HuH-7 (cell line): ENCODE measurements around the gene LMF2.

Experiments used
- DNase-seq: peaks from one replicate; pipeline ENCODE4 v3.0.0; 2011; ENCODE audit warnings: low spot score

Gene LMF2

GRCh38 chr22:50464451-50464850 is 43.1 kb downstream of the LMF2 start:
- DNase-seq = no peak

DNA sequence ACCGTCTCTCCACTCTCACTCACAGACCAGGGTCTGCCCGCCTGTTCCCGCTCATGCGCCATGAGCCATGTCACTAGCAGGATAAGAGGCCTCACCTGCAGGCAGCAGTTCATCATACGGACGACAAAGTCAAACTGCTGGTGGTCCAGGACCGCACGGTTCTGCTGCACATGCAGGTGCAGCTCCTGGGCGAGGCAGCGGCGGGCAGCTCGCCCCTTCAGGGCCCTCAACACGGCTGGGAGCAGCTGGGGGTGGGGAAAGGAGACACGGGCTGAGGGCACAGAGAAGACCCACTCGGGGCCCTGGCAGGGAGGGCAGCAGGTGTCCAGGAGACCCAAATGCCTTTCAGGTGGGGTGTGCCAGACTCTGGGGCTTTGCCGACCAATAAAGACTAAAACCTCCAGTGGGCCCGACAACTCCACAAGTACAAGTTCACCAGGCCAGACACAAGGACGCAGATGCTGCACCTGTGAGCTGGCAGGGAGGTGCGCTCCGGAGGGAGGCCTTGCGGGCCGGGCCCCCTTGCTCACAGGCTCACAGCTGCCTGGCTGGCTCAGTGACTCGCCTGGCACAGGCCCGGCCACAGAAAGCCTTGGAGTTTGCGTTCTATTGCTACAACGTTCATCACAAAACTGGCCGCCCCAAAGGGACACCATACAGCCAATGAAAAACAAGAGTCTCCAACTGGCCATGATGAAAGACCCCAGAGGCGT is 44.2 kb downstream of the LMF2 start:
- DNase-seq = no peak

DNA sequence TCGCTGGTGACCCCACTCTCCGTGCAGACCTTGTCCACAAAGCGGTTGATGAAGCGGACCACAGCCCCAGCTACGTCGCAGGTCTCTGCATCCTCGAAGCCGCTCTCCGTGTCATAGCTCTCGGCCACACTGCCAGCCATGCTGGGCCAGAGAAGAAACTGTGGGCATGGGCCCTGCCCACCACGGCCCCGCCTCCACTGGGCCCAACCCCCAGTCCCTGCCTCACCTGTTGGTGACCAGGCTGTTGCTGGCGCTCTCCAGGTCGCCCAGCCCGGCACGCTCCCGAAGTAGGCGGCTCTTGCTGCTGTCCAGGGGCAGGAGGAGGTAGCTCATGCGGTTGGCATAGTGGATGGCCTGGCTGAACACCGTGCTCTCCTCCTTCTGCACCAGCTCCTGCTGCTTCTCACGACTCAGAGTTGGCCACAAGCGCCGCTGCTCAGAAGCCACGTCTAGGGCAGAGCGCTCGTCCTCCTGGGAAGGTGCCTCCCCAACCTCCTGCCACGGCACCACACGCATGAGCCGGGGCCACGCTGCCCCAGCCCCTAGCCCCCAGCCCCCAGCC is 45.4 kb downstream of the LMF2 start:
- no peak for DNase-seq

DNA sequence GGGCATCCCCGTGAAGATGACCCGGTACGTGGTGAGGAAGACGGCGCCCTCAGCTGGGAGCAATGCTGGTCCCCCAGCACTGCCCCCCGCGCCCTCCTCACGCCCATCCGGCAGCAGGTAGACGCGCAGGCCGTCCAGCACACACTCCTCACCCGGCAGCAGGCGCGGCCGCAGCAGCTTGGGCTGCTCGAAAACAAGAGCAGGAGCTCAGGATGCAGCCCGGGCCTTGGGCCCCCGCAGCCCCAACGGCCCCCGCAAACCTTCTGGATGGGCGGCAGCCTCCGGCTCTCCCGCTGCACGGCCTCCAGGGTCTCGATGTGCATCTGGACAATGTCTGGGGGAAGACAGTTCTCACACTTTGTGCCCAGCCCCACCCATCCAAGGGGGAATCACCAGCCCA is 46.0 kb downstream of the LMF2 start:
- no peak for DNase-seq

- DNase-seq = no peak
Measured at GRCh38 chr22:50460938-50461337, 46.6 kb downstream of the LMF2 start.

DNA sequence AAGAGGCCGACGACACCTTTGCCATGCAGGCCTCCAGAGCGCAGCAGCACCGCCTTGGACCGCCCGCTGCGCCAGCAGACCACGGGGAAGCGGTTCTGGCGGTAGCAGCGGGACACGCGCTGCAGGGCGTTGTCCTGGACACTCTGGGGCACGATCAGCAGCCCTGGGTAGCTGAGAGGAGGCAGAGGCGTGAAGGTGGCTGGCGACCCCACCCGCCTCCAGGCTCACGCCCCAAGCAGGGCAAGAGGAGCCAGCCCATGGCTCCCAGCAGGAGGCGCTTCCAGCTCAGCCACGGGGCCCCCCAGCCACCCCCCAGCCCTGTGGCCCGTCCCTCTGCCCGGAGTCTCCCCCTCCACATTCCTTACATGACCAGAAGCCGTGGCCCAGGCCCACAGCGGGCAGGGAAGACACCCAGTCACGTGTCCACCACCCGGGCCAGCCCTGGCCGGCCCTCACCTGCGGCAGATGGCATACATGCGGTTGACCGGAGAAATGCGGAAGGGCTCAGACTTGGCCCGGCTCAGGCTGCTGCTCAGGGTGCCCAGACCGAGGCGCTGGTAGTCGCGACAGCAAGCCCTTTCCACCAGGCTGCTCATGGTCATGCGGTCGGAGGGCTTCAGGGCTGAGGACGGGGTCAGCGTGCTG is 47.9 kb downstream of the LMF2 start:
- DNase-seq = no peak

GRCh38 chr22:50459016-50459415 is 48.5 kb downstream of the LMF2 start:
- DNase-seq = no peak

DNA sequence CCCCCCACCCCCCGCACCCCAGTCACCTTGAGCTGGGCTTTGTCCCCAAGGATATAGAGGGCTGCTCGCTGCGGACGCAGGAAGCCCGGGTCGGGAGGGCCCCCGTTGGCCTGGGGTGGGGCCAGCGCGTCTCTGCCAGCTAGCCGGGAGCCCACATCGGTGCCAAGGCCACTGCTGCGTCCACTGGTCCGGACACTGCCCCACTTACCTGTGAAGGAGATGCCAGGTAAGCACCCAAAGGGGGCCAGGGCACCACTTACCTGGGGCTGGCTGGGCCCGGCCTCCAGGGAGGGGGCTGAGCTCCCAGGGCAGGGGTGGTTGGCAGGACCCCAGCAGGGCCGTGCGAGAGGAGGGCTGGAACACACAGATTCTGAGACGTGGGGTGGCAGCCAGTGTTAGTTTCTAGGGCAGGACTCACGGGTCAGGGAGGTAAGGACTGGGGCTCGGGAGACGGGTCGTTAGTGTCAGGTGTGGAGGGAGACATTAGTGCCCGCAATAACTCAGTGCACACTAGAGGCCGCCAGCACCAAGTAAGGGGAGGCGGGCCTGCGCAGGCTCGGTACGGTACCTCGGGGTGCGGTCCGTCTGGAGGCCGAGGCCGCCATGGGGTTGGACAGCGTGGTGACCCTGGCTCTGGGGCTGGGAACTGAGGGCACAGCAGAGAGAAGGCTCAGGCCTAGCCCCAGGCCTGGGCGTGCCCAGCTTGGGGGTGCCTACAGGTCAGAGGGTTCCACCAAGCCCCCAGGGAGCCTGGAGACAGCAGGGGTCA is 50.9 kb downstream of the LMF2 start:
- DNase-seq = no peak

- DNase-seq = no peak
Measured at GRCh38 chr22:50456026-50456425, 51.5 kb downstream of the LMF2 start.

GRCh38 chr22:50455201-50455600 is 52.3 kb downstream of the LMF2 start:
- no peak for DNase-seq

DNA sequence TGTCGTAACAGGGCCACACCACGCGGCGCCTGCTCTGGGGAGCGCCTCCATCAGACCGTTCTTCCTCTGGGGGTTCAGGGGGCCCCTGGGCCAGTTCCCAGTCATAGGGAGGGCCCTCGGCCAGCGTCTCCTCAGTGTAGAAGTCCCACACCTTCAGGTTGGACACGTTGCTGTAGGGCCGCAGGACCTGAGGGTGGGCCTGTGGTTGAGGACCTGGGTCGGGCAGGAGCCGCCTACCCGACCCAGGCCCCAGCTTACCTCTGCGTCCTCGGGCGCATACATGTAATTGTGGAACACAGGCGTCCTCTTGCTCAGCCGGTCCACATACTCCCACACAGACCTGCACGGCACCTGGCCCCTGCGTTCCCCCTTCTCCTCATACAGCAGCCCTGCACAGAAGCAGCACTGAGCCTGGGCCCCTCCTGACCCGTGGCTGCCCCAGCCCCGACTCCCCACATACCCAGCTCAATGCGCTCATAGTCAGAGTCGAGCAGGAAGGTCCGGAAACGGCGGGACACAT is 52.9 kb downstream of the LMF2 start:
- DNase-seq = no peak
